GM13976 (cell line): ENCODE results near the gene NT5DC2.

Experiments
- DNase-seq: peaks from one replicate; pipeline ENCODE4 v3.0.0; 2012; ENCODE audit warnings: low spot score
- in situ Hi-C: fragments of 300-500 bp; cut with MboI; formaldehyde crosslinking; loops from one replicate; pipeline ENCODE4 v1.12.0; 2022; ENCODE audit warnings: low sequenced_read_pairs, mixed read lengths, inconsistent platforms; ENCODE audit not compliant: unreplicated experiment
- TF ChIP-seq, protein P1 (sequence below): IDR thresholded peaks from 2 replicates; pipeline ENCODE4 v1.5.1; 2012; ENCODE audit warnings: borderline replicate concordance, mild to moderate bottlenecking; ENCODE audit not compliant: insufficient read depth; ENCODE audit errors: extremely low read depth, missing control alignments, control extremely low read depth

The NT5DC2 gene

DNA sequence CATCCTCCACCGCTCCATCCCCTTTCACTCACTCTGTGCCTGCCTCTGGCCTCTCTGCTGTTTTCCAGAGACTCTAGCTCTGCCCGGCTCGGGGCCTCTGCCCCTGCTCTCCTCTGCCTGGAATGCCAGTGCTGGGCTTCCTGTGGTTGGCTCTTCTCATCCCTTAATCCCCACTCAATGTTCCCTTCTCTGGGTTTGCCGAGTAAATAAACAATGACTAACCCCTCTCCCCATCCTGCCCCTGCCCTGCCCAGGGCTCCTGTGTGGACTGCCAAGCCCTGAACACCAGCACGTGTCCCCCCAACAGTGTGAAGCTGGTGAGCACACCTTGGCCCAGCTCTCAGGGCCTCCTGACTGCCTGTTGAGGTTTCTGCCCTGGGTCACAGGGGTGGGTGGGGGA is 26.3 kb downstream of the NT5DC2 start:
- TF ChIP-seq, protein P1, sequence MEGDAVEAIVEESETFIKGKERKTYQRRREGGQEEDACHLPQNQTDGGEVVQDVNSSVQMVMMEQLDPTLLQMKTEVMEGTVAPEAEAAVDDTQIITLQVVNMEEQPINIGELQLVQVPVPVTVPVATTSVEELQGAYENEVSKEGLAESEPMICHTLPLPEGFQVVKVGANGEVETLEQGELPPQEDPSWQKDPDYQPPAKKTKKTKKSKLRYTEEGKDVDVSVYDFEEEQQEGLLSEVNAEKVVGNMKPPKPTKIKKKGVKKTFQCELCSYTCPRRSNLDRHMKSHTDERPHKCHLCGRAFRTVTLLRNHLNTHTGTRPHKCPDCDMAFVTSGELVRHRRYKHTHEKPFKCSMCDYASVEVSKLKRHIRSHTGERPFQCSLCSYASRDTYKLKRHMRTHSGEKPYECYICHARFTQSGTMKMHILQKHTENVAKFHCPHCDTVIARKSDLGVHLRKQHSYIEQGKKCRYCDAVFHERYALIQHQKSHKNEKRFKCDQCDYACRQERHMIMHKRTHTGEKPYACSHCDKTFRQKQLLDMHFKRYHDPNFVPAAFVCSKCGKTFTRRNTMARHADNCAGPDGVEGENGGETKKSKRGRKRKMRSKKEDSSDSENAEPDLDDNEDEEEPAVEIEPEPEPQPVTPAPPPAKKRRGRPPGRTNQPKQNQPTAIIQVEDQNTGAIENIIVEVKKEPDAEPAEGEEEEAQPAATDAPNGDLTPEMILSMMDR: no peak
- in situ Hi-C loops: no loop called here
- DNase-seq: no peak

DNA sequence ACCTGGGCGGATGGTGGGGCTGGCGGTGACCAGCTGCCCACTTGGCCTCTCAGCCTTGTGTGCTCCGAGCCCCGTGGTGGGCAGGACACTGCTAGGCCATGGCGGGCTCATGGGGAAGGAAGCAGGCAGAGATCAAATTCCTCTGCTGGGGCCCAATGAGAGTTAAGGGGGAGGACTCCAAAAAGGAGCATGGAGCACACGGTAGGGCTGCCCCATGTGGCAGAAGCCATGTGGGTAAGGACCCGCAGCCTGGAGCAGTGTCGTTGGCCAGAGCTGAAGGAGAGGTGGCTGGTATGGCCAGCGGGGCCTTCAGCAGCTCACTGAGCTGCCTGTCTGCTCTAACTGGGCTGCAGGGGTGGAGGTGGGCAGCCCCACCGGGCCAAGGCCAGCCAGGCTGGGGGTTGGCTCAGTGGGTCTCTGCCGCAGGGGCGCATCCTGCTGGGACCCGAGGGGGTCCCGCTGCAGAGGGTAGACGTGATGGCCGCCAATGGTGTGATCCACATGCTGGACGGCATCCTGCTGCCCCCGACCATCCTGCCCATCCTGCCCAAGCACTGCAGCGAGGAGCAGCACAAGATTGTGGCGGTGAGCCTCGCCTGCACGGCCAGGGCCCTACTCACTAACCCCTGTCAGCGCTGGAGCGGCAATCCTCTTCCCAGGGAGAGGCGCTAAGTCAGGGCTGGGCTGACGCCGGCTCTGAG is 27.2 kb downstream of the NT5DC2 start:
- DNase-seq: no peak
- in situ Hi-C loops: no loop called here
- TF ChIP-seq, protein P1: no peak

DNA sequence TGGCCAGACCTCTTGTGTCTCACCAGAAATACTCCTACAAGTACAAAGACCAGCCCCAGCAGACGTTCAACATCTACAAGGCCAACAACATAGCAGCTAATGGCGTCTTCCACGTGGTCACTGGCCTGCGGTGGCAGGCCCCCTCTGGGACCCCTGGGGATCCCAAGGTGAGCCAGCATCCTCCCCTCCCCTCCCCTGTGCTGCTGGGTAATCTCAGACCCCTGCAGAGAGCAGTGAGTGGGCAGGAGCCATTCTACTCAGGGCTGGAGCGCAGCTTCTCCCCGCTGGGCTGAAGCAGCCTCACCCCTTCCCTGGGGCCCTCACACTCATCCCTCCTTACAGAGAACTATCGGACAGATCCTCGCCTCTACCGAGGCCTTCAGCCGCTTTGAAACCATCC is 28.7 kb downstream of the NT5DC2 start:
- DNase-seq: no peak
- in situ Hi-C loops: no loop called here
- TF ChIP-seq, protein P1: no peak

DNA sequence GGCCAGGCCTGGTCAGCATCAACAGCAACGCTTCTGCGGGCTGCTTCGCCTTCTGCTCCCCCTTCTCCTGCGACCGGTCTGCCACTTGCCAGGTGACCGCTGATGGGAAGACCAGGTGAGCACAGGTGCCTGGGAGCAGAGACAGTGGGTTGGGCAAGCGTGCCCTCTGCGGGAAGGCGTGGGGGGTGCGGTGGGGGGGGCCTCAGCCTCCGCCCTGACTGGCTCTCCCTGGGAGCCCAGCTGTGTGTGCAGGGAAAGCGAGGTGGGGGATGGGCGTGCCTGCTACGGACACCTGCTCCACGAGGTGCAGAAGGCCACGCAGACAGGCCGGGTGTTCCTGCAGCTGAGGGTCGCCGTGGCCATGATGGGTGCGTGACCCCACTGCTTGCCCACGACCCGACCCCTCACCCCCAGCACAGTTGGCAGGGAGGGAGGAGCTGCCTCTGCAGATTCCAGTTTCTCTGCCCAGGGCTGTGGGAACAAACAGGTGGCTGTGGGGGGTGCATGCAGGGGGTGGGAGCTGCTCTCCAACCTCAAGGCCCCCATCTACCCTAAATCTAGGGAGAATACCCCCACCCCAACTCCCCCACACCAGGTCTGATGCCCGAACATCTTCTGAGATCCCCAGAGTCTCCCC is 29.8 kb downstream of the NT5DC2 start:
- DNase-seq: no peak
- TF ChIP-seq, protein P1: no peak
- in situ Hi-C loops: no loop called here

DNA sequence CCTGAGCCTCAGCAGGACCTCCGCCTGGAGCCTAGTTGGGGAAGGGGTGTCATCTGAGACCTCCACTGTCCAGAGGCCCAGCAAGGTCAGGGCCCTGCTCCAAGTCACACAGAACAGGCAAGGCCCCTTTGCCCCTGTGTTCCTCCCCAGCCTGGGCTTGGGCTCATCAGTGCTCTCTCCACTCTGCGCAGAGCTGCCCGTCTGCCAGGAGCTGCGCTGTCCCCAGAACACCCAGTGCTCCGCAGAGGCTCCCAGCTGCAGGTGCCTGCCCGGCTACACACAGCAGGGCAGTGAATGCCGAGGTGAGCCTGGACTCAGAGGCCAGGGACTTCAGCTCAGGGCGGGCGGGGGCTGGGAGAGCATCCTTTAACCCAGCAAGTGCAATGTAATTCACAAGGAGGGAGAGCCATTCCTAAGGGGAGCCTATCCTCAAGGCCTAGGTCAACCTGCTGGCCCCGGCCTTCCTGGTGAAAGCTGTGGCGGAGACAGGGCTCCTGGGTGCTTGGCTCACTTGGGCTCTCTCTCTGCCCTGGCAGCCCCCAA is 30.8 kb downstream of the NT5DC2 start:
- no peak for DNase-seq
- in situ Hi-C loops: no loop called here
- TF ChIP-seq, protein P1: no peak

DNA sequence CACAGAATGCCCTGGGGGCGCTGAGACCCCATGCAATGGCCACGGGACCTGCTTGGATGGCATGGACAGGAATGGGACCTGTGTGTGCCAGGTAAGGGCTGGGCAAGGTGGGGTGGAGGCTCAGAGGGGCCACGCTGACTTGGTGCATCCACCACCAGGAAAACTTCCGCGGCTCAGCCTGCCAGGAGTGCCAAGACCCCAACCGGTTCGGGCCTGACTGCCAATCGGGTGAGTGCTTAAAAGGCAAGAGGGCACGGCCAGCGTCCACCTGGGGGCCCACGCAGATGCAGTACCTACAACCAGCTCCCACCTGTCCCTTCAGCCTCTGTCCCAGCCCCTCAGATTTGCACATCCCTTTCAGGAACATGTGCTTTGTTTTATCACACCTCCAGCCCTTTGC is 31.7 kb downstream of the NT5DC2 start:
- no peak for DNase-seq
- in situ Hi-C loops: no loop called here
- TF ChIP-seq, protein P1: no peak
